SK-N-SH (cell line): Measurements from ENCODE around the gene PARD3B. TPM values are rescaled to one million over a fixed set of nuclear protein-coding genes. Genes with fewer than 3 reads are reported as not detected.

ENCODE experiments used
- CTCF ChIA-PET: fragments of 300-600, 350-600 bp; formaldehyde crosslinking; extraction: SDS; loops from one replicate; lab custom pipeline; 2021; lab: Yijun Ruan, JAX
- POLR2A ChIA-PET: fragments of 350-600 bp; sonication (Branson Sonifier 250); formaldehyde crosslinking; extraction: SDS; loops from one replicate; lab custom pipeline; 2020; ENCODE audit warnings: antibody characterized with exemption, inconsistent platforms; lab: Yijun Ruan, JAX
- DNase-seq: peaks from one replicate; pipeline ENCODE4 v3.0.0; 2012
- H2AFZ ChIP-seq: fragments of 200-600 bp; sonication (generic); 2 replicates; pipeline ENCODE4 v1.8.1; 2016; ENCODE audit warnings: antibody characterized with exemption, mild to moderate bottlenecking, low read depth
- H3F3A ChIP-seq: fragments of 200-600 bp; sonication (generic); replicated peaks from 2 replicates; pipeline ENCODE3; 2016; ENCODE audit warnings: antibody characterized with exemption, mild to moderate bottlenecking; ENCODE audit not compliant: insufficient read depth
- H3K27ac ChIP-seq, 2 experiments: fragments of 200-500 bp in 1 of 2; fragments of 200-600 bp in 1 of 2; sonication (Bioruptor generic) in 1 of 2; sonication (generic), shearing (Covaris generic) in 1 of 2; 2 replicates each; pipeline versions ENCODE4 v1.5.1 to v1.6.1; 2014 to 2016; ENCODE audit warnings: low read depth in 2 of 2, inconsistent platforms in 1 of 2, low read length in 1 of 2, mild to moderate bottlenecking in 1 of 2, mixed read lengths in 1 of 2
- H3K27me3 ChIP-seq: fragments of 200-600 bp; sonication (generic), shearing (Covaris generic); 2 replicates; pipeline ENCODE4 v1.6.1; 2016; ENCODE audit warnings: mixed run types; ENCODE audit not compliant: insufficient read depth
- H3K36me3 ChIP-seq, 2 experiments: fragments of 200-500 bp in 1 of 2; fragments of 200-600 bp in 1 of 2; sonication (Bioruptor generic) in 1 of 2; sonication (generic) in 1 of 2; replicated peaks in 1 of 2; 2 replicates each; pipeline versions ENCODE3 to v1.5.1; 2014 to 2016; ENCODE audit warnings: low read length in 1 of 2, mild to moderate bottlenecking in 1 of 2; ENCODE audit not compliant: insufficient read depth in 2 of 2, control insufficient read depth in 1 of 2
- H3K4me1 ChIP-seq, 2 experiments: fragments of 200-500 bp in 1 of 2; fragments of 200-600 bp in 1 of 2; sonication (Bioruptor generic) in 1 of 2; sonication (generic), shearing (Covaris generic) in 1 of 2; 2 replicates each; pipeline versions ENCODE4 v1.5.1 to v1.6.1; 2014 to 2016; ENCODE audit warnings: low read depth in 1 of 2, low read length in 1 of 2, mixed run types in 1 of 2; ENCODE audit not compliant: insufficient read depth in 2 of 2, control insufficient read depth in 1 of 2
- H3K4me2 ChIP-seq: fragments of 200-600 bp; sonication (generic), shearing (Covaris generic); 2 replicates; pipeline ENCODE4 v1.6.1; 2017; ENCODE audit warnings: mixed run types
- H3K4me3 ChIP-seq, 2 experiments: fragments of 200-500 bp in 1 of 2; fragments of 200-600 bp in 1 of 2; sonication (Bioruptor generic) in 1 of 2; sonication (generic), shearing (Covaris generic) in 1 of 2; 2 replicates each; pipeline versions ENCODE4 v1.5.1 to v1.8.1; 2014 to 2016; ENCODE audit warnings: low read depth in 2 of 2, inconsistent platforms in 1 of 2, low read length in 1 of 2, mild to moderate bottlenecking in 1 of 2, mixed read lengths in 1 of 2, moderate library complexity in 1 of 2
- H3K79me2 ChIP-seq: fragments of 200-600 bp; sonication (generic); 2 replicates; pipeline ENCODE4 v1.8.1; 2017; ENCODE audit warnings: mild to moderate bottlenecking; ENCODE audit not compliant: insufficient read depth
- H3K9ac ChIP-seq: fragments of 200-600 bp; sonication (generic); 2 replicates; pipeline ENCODE4 v1.6.1; 2017; ENCODE audit warnings: mixed run types
- H3K9me2 ChIP-seq: fragments of 200-600 bp; sonication (generic); 2 replicates; pipeline ENCODE4 v1.6.1; 2017; ENCODE audit warnings: mixed run types
- H3K9me3 ChIP-seq: fragments of 200-600 bp; sonication (generic); 2 replicates; pipeline ENCODE4 v1.6.1; 2017; ENCODE audit warnings: mixed run types, mild to moderate bottlenecking, moderate library complexity
- H4K20me1 ChIP-seq: fragments of 200-600 bp; sonication (generic); 2 replicates; pipeline ENCODE4 v1.6.1; 2017; ENCODE audit warnings: mild to moderate bottlenecking, mixed run types; ENCODE audit not compliant: insufficient read depth
- CHD2 ChIP-seq: fragments of 150-350 bp; IDR thresholded peaks from 2 replicates; pipeline ENCODE4 v1.6.1; 2018; ENCODE audit warnings: low read length; ENCODE audit not compliant: partially characterized antibody
- ELF1 ChIP-seq: IDR thresholded peaks from 2 replicates; pipeline ENCODE4 v1.4.0; 2012
- EP300 ChIP-seq, 2 experiments: IDR thresholded peaks; 2 replicates each; pipeline versions ENCODE4 v1.4.0 to v1.6.1; 2012; ENCODE audit warnings: borderline replicate concordance in 1 of 2, low read depth in 1 of 2, low read length in 1 of 2
- EZH2phosphoT487 ChIP-seq: fragments of 200-600 bp; sonication (generic); IDR thresholded peaks from 2 replicates; pipeline ENCODE4 v1.6.1; 2017; ENCODE audit warnings: low read depth, mixed run types, mild to moderate bottlenecking, antibody characterized with exemption, moderate library complexity, borderline replicate concordance
- FOSL2 ChIP-seq: IDR thresholded peaks from 2 replicates; pipeline ENCODE4 v1.4.0; 2012; ENCODE audit warnings: low read depth, mild to moderate bottlenecking, moderate library complexity, borderline replicate concordance
- FOXM1 ChIP-seq: IDR thresholded peaks from 2 replicates; pipeline ENCODE4 v1.4.0; 2012; ENCODE audit warnings: low read depth, mild to moderate bottlenecking
- GATA2 ChIP-seq: sonication (generic); formaldehyde crosslinking; IDR thresholded peaks from 2 replicates; pipeline ENCODE4 v1.5.0; 2020; ENCODE audit warnings: mild to moderate bottlenecking, missing genetic modification reagents
- IRF3 ChIP-seq: fragments of 150-350 bp; IDR thresholded peaks from 2 replicates; pipeline ENCODE4 v1.6.1; 2016; ENCODE audit warnings: mild to moderate bottlenecking, low read depth, low read length
- JUND ChIP-seq: IDR thresholded peaks from 2 replicates; pipeline ENCODE4 v1.4.0; 2012
- MAX ChIP-seq: IDR thresholded peaks from 2 replicates; pipeline ENCODE4 v1.4.0; 2012; ENCODE audit warnings: low read depth
- MEF2A ChIP-seq: IDR thresholded peaks from 2 replicates; pipeline ENCODE4 v1.4.0; 2012; ENCODE audit warnings: low read depth, borderline replicate concordance
- NRF1 ChIP-seq: IDR thresholded peaks from 2 replicates; pipeline ENCODE4 v1.6.1; 2012; ENCODE audit warnings: low read depth, mild to moderate bottlenecking, low read length
- PBX3 ChIP-seq: IDR thresholded peaks from 2 replicates; pipeline ENCODE4; 2012
- POLR2AphosphoS5 ChIP-seq: IDR thresholded peaks from 2 replicates; pipeline ENCODE4 v1.6.1; 2012; ENCODE audit warnings: low read depth, low read length
- RCOR1 ChIP-seq: fragments of 150-350 bp; IDR thresholded peaks from 2 replicates; pipeline ENCODE4 v1.6.1; 2017; ENCODE audit warnings: antibody characterized with exemption, low read length
- RFX5 ChIP-seq: IDR thresholded peaks from 2 replicates; pipeline ENCODE4 v1.6.1; 2012; ENCODE audit warnings: mild to moderate bottlenecking, improper control_type of control experiment, low read length
- SMC3 ChIP-seq: IDR thresholded peaks from 2 replicates; pipeline ENCODE4 v1.6.1; 2012; ENCODE audit warnings: low read depth, low read length, improper control_type of control experiment
- TAF1 ChIP-seq: IDR thresholded peaks from 2 replicates; pipeline ENCODE4 v1.6.1; 2012; ENCODE audit warnings: low read depth, mild to moderate bottlenecking, low read length, moderate library complexity, borderline replicate concordance
- TEAD4 ChIP-seq: IDR thresholded peaks from 2 replicates; pipeline ENCODE4 v1.4.0; 2012; ENCODE audit warnings: mild to moderate bottlenecking, borderline replicate concordance; ENCODE audit not compliant: insufficient read depth
- USF1 ChIP-seq: IDR thresholded peaks from 2 replicates; pipeline ENCODE4 v1.4.0; 2012; ENCODE audit warnings: low read depth, borderline replicate concordance
- USF2 ChIP-seq: fragments of 150-350 bp; IDR thresholded peaks from 2 replicates; pipeline ENCODE4 v1.6.1; 2017; ENCODE audit warnings: antibody characterized with exemption, low read length, low read depth, borderline replicate concordance
- YY1 ChIP-seq: IDR thresholded peaks from 2 replicates; pipeline ENCODE4 v1.4.0; 2012; ENCODE audit warnings: low read depth, mild to moderate bottlenecking
- WGBS: methylation state at CpG from one replicate; pipeline ENCODE4 v1.1.6; 2017; ENCODE audit warnings: low lambda C conversion rate; 5-methylcytosine and 5-hydroxymethylcytosine counted together
- polyA plus RNA-seq, 3 experiments: library from polyadenylated mRNA; depleted of rRNA; stranded (reverse); fragments of >200 nt; gene quantifications; 2 replicates each; pipeline ENCODE4 v1.2.3, GENCODE V29; 2012

PARD3B gene
- polyA plus RNA-seq, 1 of the 3 experiments (the other 2 are of a cell fraction) = 0.87 TPM

- Histone ChIP-seq H3K27ac (no peak overlapping the region), H4K20me1 (no peaks in the 10 kb centered on the region), H3K27me3 (no peaks in the 10 kb centered on the region), H3K4me1 (peaks cover 2 to 10% of the 10 kb centered on the region in 2 experiments; a peak in 2 of 4 replicates), H3K9me3 (no peaks in the 10 kb centered on the region), H2AFZ (no peak overlapping the region), H3K79me2 (no peaks in the 10 kb centered on the region), H3K4me2 (no peak overlapping the region), H3F3A (no peaks in the 10 kb centered on the region), H3K36me3 (no peaks in the 10 kb centered on the region), H3K9me2 (no peaks in the 10 kb centered on the region), H3K9ac (no peak overlapping the region), H3K4me3 (no peak overlapping the region)
- CTCF ChIA-PET = no interaction called here
- TF ChIP-seq POLR2AphosphoS5 = no peak
- TF ChIP-seq EZH2phosphoT487 = no peak
- TF ChIP-seq NRF1 = no peak
- no peak for TF ChIP-seq JUND
- no peak for TF ChIP-seq ELF1
- no peak for TF ChIP-seq MAX
- no peak for TF ChIP-seq FOXM1
- no peak for TF ChIP-seq MEF2A
- TF ChIP-seq YY1 = no peak
- TF ChIP-seq USF1 = no peak
- no peak for TF ChIP-seq RCOR1
- no peak for TF ChIP-seq CHD2
- no peak for TF ChIP-seq TAF1
- TF ChIP-seq GATA2 (CRISPR knock-in tag) = no peak
- no peak for TF ChIP-seq PBX3
- TF ChIP-seq USF2 = no peak
- TF ChIP-seq TEAD4 = no peak
- POLR2A ChIA-PET = no interaction called here
- WGBS = 91% methylated on average over 2 of the region's 2 CpGs
- no peak for DNase-seq
Observed at GRCh38 chr2:204667990-204668389, 122.7 kb downstream of the PARD3B start.

GRCh38 chr2:204669382-204669781, 124.1 kb downstream of the PARD3B start:
- Histone ChIP-seq H3K36me3 (no peaks in the 10 kb centered on the region), H3K4me2 (no peak overlapping the region), H3K9me2 (no peaks in the 10 kb centered on the region), H3K79me2 (no peaks in the 10 kb centered on the region), H3F3A (no peaks in the 10 kb centered on the region), H3K4me3 (no peak overlapping the region), H3K27me3 (no peaks in the 10 kb centered on the region), H3K4me1 (peaks cover 2 to 9% of the 10 kb centered on the region in 2 experiments; a peak in 2 of 4 replicates), H3K9me3 (no peaks in the 10 kb centered on the region), H3K27ac (no peak overlapping the region), H2AFZ (no peak overlapping the region), H3K9ac (no peak overlapping the region), H4K20me1 (no peaks in the 10 kb centered on the region)
- WGBS = 75% methylated on average over 3 of the region's 3 CpGs
- POLR2A ChIA-PET = no interaction called here
- CTCF ChIA-PET = no interaction called here
- DNase-seq = no peak
- TF ChIP-seq MEF2A (no peak), EP300 (IDR thresholded peaks at IDR 0.05; ENCODE audit: borderline replicate concordance in 1 of 2, low read depth in 1 of 2, low read length in 1 of 2) (no peak), RFX5 (no peak), CHD2 (no peak), MAX (no peak), TAF1 (no peak), SMC3 (no peak), FOSL2 (no peak), EZH2phosphoT487 (no peak), USF1 (no peak), FOXM1 (no peak), PBX3 (no peak), ELF1 (no peak), IRF3 (no peak)
